Stimulated activated CD8-positive, alpha-beta memory T cell treated with anti-CD3 and anti-CD28 coated beads, Interleukin-15, amount 100 ng/mL, for 1 hour (primary cell): ENCODE measurements around the gene ABL1.

Experiments
- DNase-seq: peaks from one replicate; pipeline ENCODE4 v3.0.0-alpha.2; 2020; ENCODE audit warnings: low read depth

Gene ABL1

DNA sequence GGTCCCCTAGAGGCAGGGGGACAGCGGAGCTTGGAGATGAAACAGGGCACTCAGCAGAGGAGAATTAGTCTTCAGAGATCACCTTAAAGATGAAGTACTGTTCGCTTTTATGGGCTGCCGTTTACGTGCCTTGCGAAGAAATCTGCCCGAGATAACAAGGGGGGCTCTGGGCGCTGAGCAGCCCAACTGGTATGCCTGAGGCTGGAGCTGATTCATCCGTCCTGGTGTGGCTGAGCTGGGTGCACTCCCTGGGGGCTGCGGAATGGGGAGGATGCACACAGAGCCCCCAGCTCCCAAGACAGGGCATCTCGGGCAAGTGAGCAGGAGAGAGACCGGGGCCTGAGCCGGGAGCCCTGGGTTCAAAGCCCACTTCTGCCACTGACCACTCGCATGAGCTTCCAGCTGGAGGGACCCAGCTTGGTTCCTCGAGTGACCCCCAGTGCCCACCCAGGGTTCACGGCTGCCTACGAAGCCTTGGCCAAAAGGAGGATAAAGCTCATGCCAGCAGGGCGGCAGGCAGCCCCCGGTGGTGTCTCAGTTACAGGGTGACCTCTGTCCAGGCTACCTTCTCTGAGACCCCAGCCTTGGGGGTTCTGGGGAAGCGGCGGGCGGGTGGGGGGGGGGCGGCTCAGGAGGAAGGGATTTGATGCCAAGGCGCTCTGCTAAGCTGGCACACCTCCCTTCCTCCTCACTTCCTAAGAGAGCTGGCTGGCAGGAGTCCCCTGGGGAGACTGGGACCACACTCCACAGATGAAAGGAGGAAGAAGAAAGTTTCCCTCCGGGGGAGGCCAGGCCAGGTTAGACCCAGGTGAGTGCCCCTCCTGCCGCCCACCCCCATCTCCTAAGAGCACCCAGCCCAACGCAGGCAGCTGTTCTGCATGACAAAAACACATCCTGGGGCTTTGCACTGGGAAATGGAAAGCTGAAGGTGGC, 98.3 kb downstream of the ABL1 start:
- DNase-seq, result no peak

DNA sequence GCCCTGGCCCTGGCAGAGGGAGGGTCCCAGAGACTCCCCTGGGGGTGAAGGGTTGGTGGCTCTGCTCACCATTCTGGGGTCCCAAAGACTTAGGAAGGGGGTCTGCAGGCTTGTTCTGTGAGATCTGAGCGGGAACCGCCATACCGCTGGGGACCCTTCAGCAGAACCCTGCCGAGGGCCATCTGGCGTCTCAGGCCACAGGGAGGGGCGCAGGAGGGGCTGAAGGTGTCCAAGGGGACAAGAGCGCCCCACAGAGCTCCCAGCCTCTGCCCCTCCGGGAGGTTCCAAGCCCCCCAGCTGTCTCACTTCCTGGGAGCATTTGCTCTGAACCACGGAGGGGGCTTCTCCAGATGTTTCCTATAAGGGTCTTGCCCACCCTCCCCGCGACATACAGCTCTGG, 99.2 kb downstream of the ABL1 start:
- no peak for DNase-seq

DNA sequence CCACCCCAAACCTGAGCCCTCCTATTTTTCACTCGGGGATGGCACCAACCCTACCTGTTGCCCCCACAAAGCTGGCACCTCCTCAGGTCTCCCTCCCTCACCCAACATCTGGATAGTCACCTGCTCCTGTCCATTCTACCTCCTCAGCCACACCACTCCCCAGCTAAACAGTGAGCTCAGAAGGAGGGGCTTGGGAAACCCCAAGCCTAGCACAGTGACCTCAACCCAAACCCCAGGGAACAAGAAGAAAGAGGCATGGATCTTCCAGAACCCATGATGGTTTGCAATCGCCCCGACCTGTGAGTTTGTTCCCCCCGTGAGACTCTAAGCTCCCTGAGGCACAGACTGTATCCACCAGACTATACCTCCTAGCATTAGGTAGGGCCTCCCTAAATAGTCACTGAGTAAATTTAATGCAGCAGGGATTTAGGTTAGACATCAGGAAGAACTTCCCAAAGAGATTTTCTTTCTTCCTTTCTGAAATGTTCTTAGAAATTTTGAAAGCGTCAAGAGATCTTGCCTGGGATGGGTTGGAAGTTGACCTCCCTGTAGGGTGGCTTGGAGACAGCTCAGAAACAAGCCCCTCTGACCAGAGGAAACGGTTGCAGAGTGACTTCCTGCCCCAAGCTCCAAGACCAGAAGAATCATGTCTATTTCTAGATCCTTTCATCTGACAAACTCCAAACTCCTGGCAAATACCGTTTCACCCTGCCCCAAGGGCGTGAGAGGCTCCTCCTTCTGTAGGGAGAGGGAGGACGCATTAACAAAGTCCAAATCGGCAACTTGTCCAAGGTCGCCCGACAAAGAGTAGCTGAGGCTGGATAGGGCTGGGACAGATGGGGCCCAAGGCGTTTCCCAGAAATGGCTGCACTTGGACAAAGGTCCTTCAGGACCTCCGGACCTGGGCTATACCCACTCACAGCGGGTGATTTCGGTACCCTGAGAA, 99.9 kb downstream of the ABL1 start:
- no peak for DNase-seq

DNA sequence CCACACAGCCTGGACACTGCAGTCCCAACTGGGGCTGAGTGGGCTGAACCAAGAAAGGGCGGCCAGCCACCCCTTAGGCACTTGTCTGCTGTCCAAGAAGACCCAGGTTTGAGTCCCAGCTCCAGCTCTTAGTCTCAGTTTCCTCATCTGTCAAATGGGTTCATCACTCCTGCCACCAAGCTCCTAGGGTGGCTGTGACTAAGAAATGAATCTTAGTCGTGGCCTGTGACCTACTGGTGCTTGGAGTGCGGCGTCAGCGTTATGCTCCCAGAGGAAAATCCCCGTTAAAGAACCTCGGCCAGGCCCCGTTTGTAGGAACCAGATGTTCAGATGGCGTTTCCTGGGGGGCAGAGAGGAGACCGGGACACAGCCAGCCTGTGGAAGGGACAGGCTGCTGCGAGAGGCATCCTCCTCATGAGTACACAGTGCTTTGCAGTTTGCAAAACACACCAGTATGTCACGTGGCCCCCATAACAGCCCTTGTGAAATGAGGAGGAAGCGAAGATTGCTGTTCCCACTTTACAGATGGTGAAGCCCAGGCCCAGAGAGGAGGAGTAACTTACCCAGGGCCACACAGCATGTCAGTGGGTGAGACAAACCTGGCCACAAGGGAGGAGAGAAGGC, 100.7 kb downstream of the ABL1 start:
- DNase-seq, result no peak

DNA sequence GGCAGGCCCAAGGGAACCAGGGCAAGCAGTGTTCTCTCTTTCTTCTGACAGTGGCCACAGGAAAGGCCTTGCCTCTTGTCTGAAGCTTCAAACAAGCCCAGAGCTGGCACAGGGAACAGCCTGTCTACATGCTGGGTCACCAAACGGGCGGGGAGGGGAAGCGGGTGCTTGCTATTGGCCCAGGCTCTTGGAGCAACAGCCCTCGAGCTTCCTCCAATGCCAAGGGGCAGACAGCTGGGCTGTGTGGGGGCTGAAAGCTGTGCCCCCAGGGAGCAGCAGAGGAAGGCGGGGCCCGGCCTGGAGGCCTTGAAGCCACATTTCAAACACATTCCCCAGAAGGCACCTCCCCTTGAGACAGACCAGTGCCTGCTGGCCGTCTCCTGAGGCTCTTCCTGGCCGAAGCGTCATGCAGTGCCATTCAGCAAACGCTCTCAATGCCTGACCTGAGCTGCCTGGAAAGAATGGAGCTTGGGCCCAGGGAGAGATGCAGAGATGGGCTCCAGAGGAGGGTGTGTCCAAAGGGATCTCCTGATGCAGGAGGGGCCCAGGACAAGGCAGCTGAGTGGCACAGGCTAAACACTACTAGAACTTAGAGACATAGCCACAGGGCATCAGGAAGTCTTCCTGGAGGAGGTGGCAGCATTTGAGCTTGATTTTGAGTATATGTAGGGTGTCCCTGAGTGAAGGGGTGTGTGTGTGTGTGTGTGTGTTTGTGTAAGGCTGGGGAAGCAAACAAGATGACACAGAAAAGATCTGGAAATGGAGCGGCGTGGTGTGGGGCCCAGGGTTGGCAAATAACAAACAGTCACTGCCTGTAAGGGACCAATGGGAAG, 101.4 kb downstream of the ABL1 start:
- no peak for DNase-seq
